Activated naive CD4-positive, alpha-beta T cell treated with anti-CD3 and anti-CD28 coated beads for 36 hours (primary cell): ENCODE data around the gene GFPT2. TPM values are rescaled to one million over a fixed set of nuclear protein-coding genes. Genes with fewer than 3 reads are reported as not detected.
A peak's percentile ranks its signal among the peaks of the same experiment; 100 is the strongest.

Experiments used
- CTCF ChIA-PET: fragments of 350-600 bp; sonication (Branson Sonifier 250); formaldehyde crosslinking; loops from one replicate; lab custom pipeline; 2021; ENCODE audit warnings: antibody characterized with exemption; lab: Charles Lee
- DNase-seq: peaks from one replicate; pipeline ENCODE4 v3.0.0-alpha.2; 2020
- H3K27ac Mint-ChIP-seq: one replicate; pipeline ENCODE4 v1.8.0; 2021; ENCODE audit warnings: mild to moderate bottlenecking, mixed read lengths
- H3K27me3 Mint-ChIP-seq: one replicate; pipeline ENCODE4 v1.8.0; 2021; ENCODE audit warnings: low read depth, mixed read lengths
- H3K36me3 Mint-ChIP-seq: one replicate; pipeline ENCODE4 v1.8.0; 2021; ENCODE audit warnings: low read depth, mixed read lengths
- H3K4me1 Mint-ChIP-seq: one replicate; pipeline ENCODE4 v1.8.0; 2021; ENCODE audit warnings: low read depth, mixed read lengths
- H3K4me3 Mint-ChIP-seq: one replicate; pipeline ENCODE4 v1.8.0; 2021; ENCODE audit warnings: mild to moderate bottlenecking, moderate library complexity, mixed read lengths
- H3K9me3 Mint-ChIP-seq: one replicate; pipeline ENCODE4 v1.8.0; 2021; ENCODE audit warnings: mixed read lengths
- intact Hi-C: fragments of 100-400 bp; cut with micrococcal nuclease; formaldehyde crosslinking; loops from one replicate; pipeline ENCODE4 v1.15.1; 2023
- total RNA-seq, 2 experiments: library from RNA; stranded (reverse); gene quantifications; one replicate each; pipeline ENCODE4 v1.2.3, GENCODE V29; 2021

GFPT2 gene
- total RNA-seq, 2 experiments from 2014 or later = 0.22 to 0.33 TPM

GRCh38 chr5:180291943-180292831 lies 60.9 kb downstream of the GFPT2 start, which contains the start of gene MAPK9:
Gene MAPK9 (minus strand): TSS chr5:180292083. CDS start chr5:180280561, 11,522 bp downstream.
- Mint-ChIP-seq H3K4me3 (peak within 1 kb of the TSS; percentile 94), H3K9me3 (no peaks in the 10 kb centered on the region), H3K27me3 (no peaks in the 10 kb centered on the region), H3K4me1 (peaks cover 32% of the 10 kb centered on the region), H3K27ac (peak within 1 kb of the TSS; percentile 90), H3K36me3 (no peaks in the 10 kb centered on the region)
- CTCF ChIA-PET = interaction anchor here (0.6 to 5.6 kb wide), 7 partner anchors 12 to 241 kb away, joined by 3 to 77 read pairs (median 9); no protein-coding TSS in a partner anchor
- peak; percentile 83 for DNase-seq
- intact Hi-C loops = loop anchor here (1.0 to 2.0 kb wide), 3 partner anchors 61 to 378 kb away; partner anchors contain the start of gene GFPT2

- DNase-seq = no peak
- intact Hi-C loops = no loop called here
- peaks cover 31% of the 10 kb centered on the region for H3K4me1 Mint-ChIP-seq
- CTCF ChIA-PET = interaction anchor here (1.2 to 5.6 kb wide), 3 partner anchors 24 to 315 kb away, joined by 3 to 77 read pairs (median 12); no protein-coding TSS in a partner anchor
- no peak overlapping the region for H3K27ac Mint-ChIP-seq
- no peaks in the 10 kb centered on the region for H3K27me3 Mint-ChIP-seq
- H3K36me3 Mint-ChIP-seq = peaks cover 7% of the 10 kb centered on the region
- H3K4me3 Mint-ChIP-seq = peak overlapping the region; percentile 75
- H3K9me3 Mint-ChIP-seq = no peaks in the 10 kb centered on the region
Observed at GRCh38 chr5:180291234-180291940, 61.7 kb downstream of the GFPT2 start.

- Mint-ChIP-seq H3K27me3 (no peaks in the 10 kb centered on the region), H3K4me3 (peak overlapping the region; percentile 75), H3K9me3 (no peaks in the 10 kb centered on the region), H3K4me1 (peaks cover 26% of the 10 kb centered on the region), H3K36me3 (peaks cover 9% of the 10 kb centered on the region), H3K27ac (peak overlapping the region; percentile 11)
- CTCF ChIA-PET = interaction anchor here (1.2 to 4.0 kb wide), 3 partner anchors 25 to 316 kb away, joined by 3 to 18 read pairs (median 12); no protein-coding TSS in a partner anchor
- no peak for DNase-seq
- intact Hi-C loops = no loop called here
Observed at GRCh38 chr5:180290568-180291233, 62.4 kb downstream of the GFPT2 start.

GRCh38 chr5:180289966-180290365 lies 63.2 kb downstream of the GFPT2 start:
- intact Hi-C loops = no loop called here
- Mint-ChIP-seq H3K27ac (no peak overlapping the region), H3K9me3 (no peaks in the 10 kb centered on the region), H3K36me3 (peaks cover 15% of the 10 kb centered on the region), H3K27me3 (no peaks in the 10 kb centered on the region), H3K4me1 (peaks cover 26% of the 10 kb centered on the region), H3K4me3 (no peak overlapping the region)
- CTCF ChIA-PET = interaction anchor here (0.7 to 4.0 kb wide), 4 partner anchors 26 to 331 kb away, joined by 4 to 18 read pairs (median 8); no protein-coding TSS in a partner anchor
- no peak for DNase-seq

GRCh38 chr5:180289433-180289832 lies 63.7 kb downstream of the GFPT2 start:
- CTCF ChIA-PET = interaction anchor here (0.7 to 4.0 kb wide), 4 partner anchors 26 to 331 kb away, joined by 4 to 18 read pairs (median 8); no protein-coding TSS in a partner anchor
- Mint-ChIP-seq H3K9me3 (no peaks in the 10 kb centered on the region), H3K36me3 (peaks cover 20% of the 10 kb centered on the region), H3K27ac (no peak overlapping the region), H3K4me1 (peaks cover 28% of the 10 kb centered on the region), H3K4me3 (no peak overlapping the region), H3K27me3 (no peaks in the 10 kb centered on the region)
- intact Hi-C loops = no loop called here
- no peak for DNase-seq

- H3K4me1 Mint-ChIP-seq = peaks cover 18% of the 10 kb centered on the region
- no peaks in the 10 kb centered on the region for H3K27me3 Mint-ChIP-seq
- no peak for DNase-seq
- no peak overlapping the region for H3K27ac Mint-ChIP-seq
- intact Hi-C loops = no loop called here
- H3K9me3 Mint-ChIP-seq = no peaks in the 10 kb centered on the region
- CTCF ChIA-PET = interaction anchor here (4.0 kb wide), 1 partner anchor 28 kb away, joined by 18 read pairs; no protein-coding TSS in a partner anchor
- no peak overlapping the region for H3K4me3 Mint-ChIP-seq
- peaks cover 34% of the 10 kb centered on the region for H3K36me3 Mint-ChIP-seq
Observed at GRCh38 chr5:180287868-180288267, 65.3 kb downstream of the GFPT2 start.

GRCh38 chr5:180287404-180287803 lies 65.7 kb downstream of the GFPT2 start:
- intact Hi-C loops = no loop called here
- CTCF ChIA-PET = interaction anchor here (4.0 kb wide), 1 partner anchor 28 kb away, joined by 18 read pairs; no protein-coding TSS in a partner anchor
- no peak for DNase-seq
- Mint-ChIP-seq H3K4me3 (no peak overlapping the region), H3K4me1 (peaks cover 16% of the 10 kb centered on the region), H3K36me3 (peaks cover 39% of the 10 kb centered on the region), H3K27me3 (no peaks in the 10 kb centered on the region), H3K27ac (no peak overlapping the region), H3K9me3 (no peaks in the 10 kb centered on the region)

GRCh38 chr5:180284149-180284548 lies 69.0 kb downstream of the GFPT2 start:
- Mint-ChIP-seq H3K9me3 (peaks cover 6% of the 10 kb centered on the region), H3K27me3 (no peaks in the 10 kb centered on the region), H3K4me3 (no peak overlapping the region), H3K36me3 (peaks cover 69% of the 10 kb centered on the region), H3K4me1 (peaks cover 2% of the 10 kb centered on the region), H3K27ac (no peak overlapping the region)
- DNase-seq = no peak
- CTCF ChIA-PET = no interaction called here
- intact Hi-C loops = no loop called here

- no peak for DNase-seq
- Mint-ChIP-seq H3K4me3 (no peak overlapping the region), H3K36me3 (peaks cover 78% of the 10 kb centered on the region), H3K27me3 (no peaks in the 10 kb centered on the region), H3K27ac (no peak overlapping the region), H3K9me3 (peaks cover 7% of the 10 kb centered on the region), H3K4me1 (peaks cover 2% of the 10 kb centered on the region)
- intact Hi-C loops = no loop called here
- CTCF ChIA-PET = interaction anchor here (0.5 kb wide), 1 partner anchor 14 kb away, joined by 3 read pairs; no protein-coding TSS in a partner anchor
Observed at GRCh38 chr5:180283026-180283615, 70.0 kb downstream of the GFPT2 start.

- peaks cover 2% of the 10 kb centered on the region for H3K4me1 Mint-ChIP-seq
- no peak for DNase-seq
- peaks cover 12% of the 10 kb centered on the region for H3K9me3 Mint-ChIP-seq
- H3K27me3 Mint-ChIP-seq = no peaks in the 10 kb centered on the region
- H3K4me3 Mint-ChIP-seq = no peak overlapping the region
- H3K36me3 Mint-ChIP-seq = peaks cover 86% of the 10 kb centered on the region
- intact Hi-C loops = no loop called here
- H3K27ac Mint-ChIP-seq = no peak overlapping the region
- CTCF ChIA-PET = interaction anchor here (0.8 kb wide), 1 partner anchor 11 kb away, joined by 3 read pairs; no protein-coding TSS in a partner anchor
Observed at GRCh38 chr5:180282281-180282680, 70.9 kb downstream of the GFPT2 start.

GRCh38 chr5:180281706-180282105 lies 71.4 kb downstream of the GFPT2 start:
- DNase-seq = no peak
- intact Hi-C loops = no loop called here
- CTCF ChIA-PET = interaction anchor here (0.8 to 1.1 kb wide), 2 partner anchors 12 to 47 kb away, joined by 3 read pairs; no protein-coding TSS in a partner anchor
- Mint-ChIP-seq H3K9me3 (peaks cover 14% of the 10 kb centered on the region), H3K36me3 (peaks cover 87% of the 10 kb centered on the region), H3K4me1 (peaks cover 2% of the 10 kb centered on the region), H3K27me3 (no peaks in the 10 kb centered on the region), H3K27ac (no peak overlapping the region), H3K4me3 (no peak overlapping the region)
